Sigmoid colon (tissue), 7 donors: ENCODE results near the gene SMARCA1. TPM values are rescaled to one million over a fixed set of nuclear protein-coding genes. Genes with fewer than 3 reads are reported as not detected.
"Not testable (repeated sequence)": the region's sequence is repeated elsewhere in the genome, so short reads cannot be mapped to it uniquely, and the experiment has no call there.

Source experiments
- DNase-seq: peaks from one replicate; pipeline ENCODE4 v3.0.0-alpha.2; 2019
- H3K27ac ChIP-seq, 4 donors: fragments of 200-600 bp; sonication (generic); one replicate each; pipeline ENCODE4 v1.5.1; 2016 to 2019; ENCODE audit warnings: mild to moderate bottlenecking in 1 of 4
- H3K27me3 ChIP-seq, 3 donors: fragments of 200-600 bp; sonication (generic); one replicate each; pipeline ENCODE4 v1.5.1; 2019; ENCODE audit warnings: mild to moderate bottlenecking in 1 of 3
- H3K36me3 ChIP-seq, 4 donors: fragments of 200-600 bp; sonication (generic); one replicate each; pipeline ENCODE4 v1.5.1; 2016 to 2019
- H3K4me1 ChIP-seq, 4 donors: fragments of 200-600 bp; sonication (generic); one replicate each; pipeline ENCODE4 v1.5.1; 2017 to 2019
- H3K4me3 ChIP-seq, 4 donors: fragments of 200-600 bp; sonication (generic); one replicate each; pipeline ENCODE4 v1.5.1; 2017 to 2019; ENCODE audit warnings: mild to moderate bottlenecking in 2 of 4, moderate library complexity in 1 of 4
- H3K9me3 ChIP-seq, 4 donors: fragments of 200-600 bp in 3 of 4; sonication (generic) in 3 of 4; one replicate each; pipeline versions ENCODE4 v1.5.1 to v1.6.1; 2013 to 2019
- CTCF ChIP-seq, 4 experiments: fragments of 450-650 bp in 3 of 4; fragments of 200-600 bp in 1 of 4; IDR thresholded peaks; one replicate each; pipeline ENCODE4 v1.5.1; 2016 to 2019; ENCODE audit warnings: antibody characterized with exemption in 4 of 4, mild to moderate bottlenecking in 3 of 4, moderate library complexity in 2 of 4
- EP300 ChIP-seq, 4 donors: sonication (generic); formaldehyde crosslinking; IDR thresholded peaks; one replicate each; pipeline ENCODE4 v1.6.1; 2017; ENCODE audit warnings: antibody characterized with exemption in 4 of 4
- POLR2A ChIP-seq, 2 donors: fragments of 450-650 bp; IDR thresholded peaks; one replicate each; pipeline ENCODE4 v1.6.1; 2016; ENCODE audit warnings: antibody characterized with exemption in 2 of 2, mild to moderate bottlenecking in 2 of 2, moderate library complexity in 2 of 2
- POLR2AphosphoS5 ChIP-seq, 4 donors: sonication (generic); formaldehyde crosslinking; IDR thresholded peaks; one replicate each; pipeline ENCODE4 v1.6.1; 2017; ENCODE audit warnings: antibody characterized with exemption in 4 of 4
- WGBS, 2 donors: extraction: QIAGEN DNeasy Blood & Tissue Kit; methylation state at CpG; one replicate each; pipeline ENCODE4 v1.1.7; 2013; 5-methylcytosine and 5-hydroxymethylcytosine counted together
- intact Hi-C: fragments of 100-400 bp; cut with DNase I; formaldehyde crosslinking; loops from one replicate; pipeline ENCODE4 v1.15.1; 2023
- polyA plus RNA-seq, 3 donors: library from polyadenylated mRNA; stranded (reverse); fragments of 200-250 nt; gene quantifications; one replicate each; pipeline ENCODE4 v1.2.3, GENCODE V29; 2013
- total RNA-seq, 4 donors: library from RNA; depleted of rRNA; stranded (reverse); fragments of >200 nt; gene quantifications; one replicate each; pipeline ENCODE4 v1.1.0, GENCODE V29; 2016
- donor health status: healthy with polysubstance abuse.
- donor health status: Bipolar disorder and iron deficiency.
- donor health status: healthy.

SMARCA1 gene
- total RNA-seq (10 to 100 TPM; 40.7 to 70.3 (median 44.8) TPM), polyA plus RNA-seq (1 to 10 TPM; 1.2 to 6.6 (median 4.8) TPM)

GRCh38 chrX:129523079-129523911 is at the start of gene SMARCA1:
Gene SMARCA1 (minus strand): TSS chrX:129523490. CDS start chrX:129523370, 120 bp downstream.
- Histone ChIP-seq H3K4me3 (peak within 1 kb of the TSS; percentile 75 to 87 (median 79)), H3K9me3 (no peaks in the 10 kb centered on the region), H3K4me1 (peaks cover 0 to 16% (median 6%) of the 10 kb centered on the region in 4 donors), H3K27me3 (no peaks in the 10 kb centered on the region), H3K27ac (peak within 1 kb of the TSS; percentile 91 to 94 (median 93)), H3K36me3 (no peaks in the 10 kb centered on the region)
- WGBS, 2 donors, result 3 to 4% methylated on average over 48 to 53 of the region's 54 CpGs
- DNase-seq, result peak; percentile 86
- intact Hi-C loops, result loop anchor here (2.0 kb wide), 1 partner anchor 18 kb away; the partner anchor contains the start of gene OCRL
- peak; percentile 46 to 75 (median 55) for TF ChIP-seq POLR2AphosphoS5 (IDR thresholded peaks at IDR 0.05)
- no peak for TF ChIP-seq EP300 (IDR thresholded peaks at IDR 0.05)
- TF ChIP-seq POLR2A (IDR thresholded peaks at IDR 0.05), result peak in 1 of 2 donors; percentile 22

- DNase-seq, result no peak
- intact Hi-C loops, result no loop called here
- Histone ChIP-seq H3K27ac (no peak overlapping the region), H3K27me3 (no peaks in the 10 kb centered on the region), H3K4me3 (no peak overlapping the region), H3K36me3 (peaks cover 0 to 39% (median 2%) of the 10 kb centered on the region in 4 donors), H3K9me3 (no peaks in the 10 kb centered on the region), H3K4me1 (no peaks in the 10 kb centered on the region)
- 90% methylated on average over 2 of the region's 2 CpGs for WGBS, 2 donors
- TF ChIP-seq EP300 (IDR thresholded peaks at IDR 0.05) (no peak), POLR2A (IDR thresholded peaks at IDR 0.05) (no peak), POLR2AphosphoS5 (IDR thresholded peaks at IDR 0.05) (no peak), CTCF (IDR thresholded peaks at IDR 0.05) (no peak)
These were observed 49.1 kb upstream of the SMARCA1 start for GRCh38 chrX:129572422-129572821.

- TF ChIP-seq POLR2A (IDR thresholded peaks at IDR 0.05) (no peak), EP300 (IDR thresholded peaks at IDR 0.05) (no peak), CTCF (IDR thresholded peaks at IDR 0.05) (no peak), POLR2AphosphoS5 (IDR thresholded peaks at IDR 0.05) (no peak)
- intact Hi-C loops, result no loop called here
- H3K4me3 ChIP-seq, result no peak overlapping the region
- WGBS, 2 donors, result 91 to 95% methylated on average over 3 of the region's 3 CpGs
- no peak for DNase-seq
- no peaks in the 10 kb centered on the region for H3K9me3 ChIP-seq
- no peak overlapping the region for H3K27ac ChIP-seq
- H3K36me3 ChIP-seq, result peaks cover 0 to 19% (median 0%) of the 10 kb centered on the region in 4 donors
- H3K4me1 ChIP-seq, result peaks cover 0 to 6% (median 0%) of the 10 kb centered on the region in 4 donors
- H3K27me3 ChIP-seq, result no peaks in the 10 kb centered on the region
These were observed 45.1 kb upstream of the SMARCA1 start for GRCh38 chrX:129568349-129568748.

- intact Hi-C loops, result no loop called here
- 9 to 10% methylated on average over 1 of the region's 1 CpG for WGBS, 2 donors
- TF ChIP-seq POLR2AphosphoS5 (IDR thresholded peaks at IDR 0.05) (no peak), POLR2A (IDR thresholded peaks at IDR 0.05) (no peak), CTCF (IDR thresholded peaks at IDR 0.05) (no peak), EP300 (IDR thresholded peaks at IDR 0.05) (no peak)
These were observed 42.8 kb upstream of the SMARCA1 start for GRCh38 chrX:129566073-129566472.

GRCh38 chrX:129565046-129565650 is 41.9 kb upstream of the SMARCA1 start:
- H3K9me3 ChIP-seq, result no peaks in the 10 kb centered on the region
- DNase-seq, result no peak
- no peaks in the 10 kb centered on the region for H3K27me3 ChIP-seq
- intact Hi-C loops, result no loop called here
- H3K36me3 ChIP-seq, result peaks cover 0 to 41% (median 10%) of the 10 kb centered on the region in 4 donors
- H3K27ac ChIP-seq, result no peak overlapping the region
- H3K4me3 ChIP-seq, result no peak overlapping the region
- TF ChIP-seq CTCF (IDR thresholded peaks at IDR 0.05) (no peak), POLR2AphosphoS5 (IDR thresholded peaks at IDR 0.05) (no peak), POLR2A (IDR thresholded peaks at IDR 0.05) (no peak), EP300 (IDR thresholded peaks at IDR 0.05) (no peak)
- 52 to 55% methylated on average over 3 of the region's 3 CpGs for WGBS, 2 donors
- peaks cover 0 to 6% (median 0%) of the 10 kb centered on the region in 4 donors for H3K4me1 ChIP-seq

More at GRCh38 chrX:129566073-129566472, 42.8 kb upstream of the SMARCA1 start:
- Histone ChIP-seq H3K27ac (no peak overlapping the region), H3K4me3 (no peak overlapping the region), H3K9me3 (no peaks in the 10 kb centered on the region), H3K4me1 (peaks cover 0 to 6% (median 0%) of the 10 kb centered on the region in 4 donors), H3K27me3 (no peaks in the 10 kb centered on the region), H3K36me3 (peaks cover 0 to 41% (median 9%) of the 10 kb centered on the region in 4 donors)
- DNase-seq, result no peak

GRCh38 chrX:129564345-129564744 is 41.1 kb upstream of the SMARCA1 start:
- DNase-seq, H3K4me1 ChIP-seq, H3K9me3 ChIP-seq, H3K4me3 ChIP-seq, intact Hi-C loops, H3K27ac ChIP-seq, H3K27me3 ChIP-seq: not testable (repeated sequence)
- 97 to 98% methylated on average over 4 of the region's 5 CpGs for WGBS, 2 donors
- peaks cover 0 to 41% (median 10%) of the 10 kb centered on the region in 4 donors for H3K36me3 ChIP-seq
